Measurements from ENCODE around the gene ACTMAP. TPM values are rescaled to one million over a fixed set of nuclear protein-coding genes. Genes with fewer than 3 reads are reported as not detected.

ACTMAP gene
- total and polyA plus RNA-seq, 4 donors = 0.93 to 7.7 (median 3.0) TPM

DNA sequence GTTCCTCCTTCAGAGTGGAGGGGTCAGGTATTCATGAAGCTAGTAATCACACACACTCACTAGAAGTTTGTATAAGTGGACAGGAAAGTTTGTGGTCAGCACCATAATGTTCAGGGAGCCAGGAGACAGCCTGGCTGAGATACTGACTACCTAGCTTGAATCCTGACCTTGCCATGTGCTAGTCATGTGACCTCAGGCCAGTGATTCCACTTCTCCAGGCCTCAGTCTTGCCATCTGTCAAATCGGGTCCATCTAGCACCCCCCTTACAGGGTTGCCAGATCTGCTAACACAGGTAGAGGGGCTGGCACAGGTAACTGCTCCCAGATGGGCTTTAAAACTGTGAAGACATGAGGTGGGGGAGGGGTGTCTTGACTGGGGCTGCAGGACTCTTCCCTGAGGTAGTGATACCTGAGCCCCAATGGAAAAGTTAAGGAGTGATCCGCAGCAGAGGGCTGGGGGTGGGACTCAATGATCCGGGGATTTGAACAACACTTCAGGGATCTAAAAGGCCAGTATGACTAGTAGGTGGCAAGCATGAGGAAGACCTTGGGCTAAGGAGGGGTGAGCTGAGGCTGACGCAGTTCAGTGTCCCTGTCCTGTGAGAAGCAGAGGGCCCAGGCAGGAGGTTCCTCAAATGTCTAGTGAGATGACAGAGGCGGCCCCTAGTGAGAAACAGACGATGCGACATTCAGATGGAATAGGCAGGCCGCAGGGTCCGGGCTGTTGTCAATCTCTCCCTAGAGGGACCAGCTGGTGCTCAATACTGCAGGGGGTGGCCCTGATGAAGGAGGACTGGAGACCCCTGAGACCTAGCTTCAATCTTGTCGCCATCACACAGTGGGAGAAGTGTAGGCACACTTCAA lies 8.5 kb downstream of the ACTMAP start:
- no peak for TF ChIP-seq FOXA2 (IDR thresholded peaks at IDR 0.05)
- TF ChIP-seq, protein P1, sequence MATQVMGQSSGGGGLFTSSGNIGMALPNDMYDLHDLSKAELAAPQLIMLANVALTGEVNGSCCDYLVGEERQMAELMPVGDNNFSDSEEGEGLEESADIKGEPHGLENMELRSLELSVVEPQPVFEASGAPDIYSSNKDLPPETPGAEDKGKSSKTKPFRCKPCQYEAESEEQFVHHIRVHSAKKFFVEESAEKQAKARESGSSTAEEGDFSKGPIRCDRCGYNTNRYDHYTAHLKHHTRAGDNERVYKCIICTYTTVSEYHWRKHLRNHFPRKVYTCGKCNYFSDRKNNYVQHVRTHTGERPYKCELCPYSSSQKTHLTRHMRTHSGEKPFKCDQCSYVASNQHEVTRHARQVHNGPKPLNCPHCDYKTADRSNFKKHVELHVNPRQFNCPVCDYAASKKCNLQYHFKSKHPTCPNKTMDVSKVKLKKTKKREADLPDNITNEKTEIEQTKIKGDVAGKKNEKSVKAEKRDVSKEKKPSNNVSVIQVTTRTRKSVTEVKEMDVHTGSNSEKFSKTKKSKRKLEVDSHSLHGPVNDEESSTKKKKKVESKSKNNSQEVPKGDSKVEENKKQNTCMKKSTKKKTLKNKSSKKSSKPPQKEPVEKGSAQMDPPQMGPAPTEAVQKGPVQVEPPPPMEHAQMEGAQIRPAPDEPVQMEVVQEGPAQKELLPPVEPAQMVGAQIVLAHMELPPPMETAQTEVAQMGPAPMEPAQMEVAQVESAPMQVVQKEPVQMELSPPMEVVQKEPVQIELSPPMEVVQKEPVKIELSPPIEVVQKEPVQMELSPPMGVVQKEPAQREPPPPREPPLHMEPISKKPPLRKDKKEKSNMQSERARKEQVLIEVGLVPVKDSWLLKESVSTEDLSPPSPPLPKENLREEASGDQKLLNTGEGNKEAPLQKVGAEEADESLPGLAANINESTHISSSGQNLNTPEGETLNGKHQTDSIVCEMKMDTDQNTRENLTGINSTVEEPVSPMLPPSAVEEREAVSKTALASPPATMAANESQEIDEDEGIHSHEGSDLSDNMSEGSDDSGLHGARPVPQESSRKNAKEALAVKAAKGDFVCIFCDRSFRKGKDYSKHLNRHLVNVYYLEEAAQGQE (IDR thresholded peaks at IDR 0.05) = no peak
- DNase-seq (ENCODE audit: low spot score) = no peak
- Histone ChIP-seq H3K9me3 (ENCODE audit: control insufficient read depth in 4 of 4, low read length in 3 of 4) (no peaks in the 10 kb centered on the region), H3K4me1 (ENCODE audit: control insufficient read depth in 4 of 4, insufficient read depth in 4 of 4, low read length in 3 of 4) (peaks cover 0 to 3% (median 1%) of the 10 kb centered on the region in 4 donors), H3K27me3 (ENCODE audit: control insufficient read depth in 4 of 4, insufficient read depth in 4 of 4, low read length in 3 of 4) (no peaks in the 10 kb centered on the region), H3K4me3 (ENCODE audit: low read depth in 1 of 3, low read length in 3 of 3) (no peak overlapping the region), H3K27ac (ENCODE audit: low read depth in 1 of 2, low read length in 2 of 2) (no peak overlapping the region), H3K9ac (ENCODE audit: low read depth in 1 of 2, low read length in 2 of 2) (no peak overlapping the region), H3K36me3 (ENCODE audit: control insufficient read depth in 4 of 4, insufficient read depth in 3 of 4, low read depth in 1 of 4, low read length in 3 of 4) (peaks cover 5 to 33% (median 12%) of the 10 kb centered on the region in 4 donors)
- 93% methylated on average over 10 of the region's 10 CpGs for WGBS

DNA sequence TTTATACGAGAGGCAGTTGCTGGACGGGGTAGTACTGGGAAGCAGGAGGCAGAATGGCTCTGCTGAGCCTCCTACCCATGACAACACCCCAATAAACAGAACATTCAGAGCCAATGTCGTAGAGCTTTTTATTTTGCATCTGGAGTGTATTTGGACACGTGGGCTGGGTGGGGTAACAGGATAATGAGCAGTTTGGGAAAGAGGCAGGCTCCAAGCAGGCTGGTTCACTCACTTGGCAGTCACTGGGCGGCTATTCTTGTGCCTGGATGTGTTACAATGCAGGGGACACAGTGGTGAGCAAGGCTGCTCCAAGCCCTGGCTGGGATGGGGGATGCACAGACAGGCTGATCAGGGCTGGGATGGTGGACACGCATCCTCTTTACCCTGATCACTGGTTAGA lies 9.5 kb downstream of the ACTMAP start:
- Histone ChIP-seq H3K27ac (ENCODE audit: low read depth in 1 of 2, low read length in 2 of 2) (no peak overlapping the region), H3K9me3 (ENCODE audit: control insufficient read depth in 4 of 4, low read length in 3 of 4) (no peaks in the 10 kb centered on the region), H3K36me3 (ENCODE audit: control insufficient read depth in 4 of 4, insufficient read depth in 3 of 4, low read depth in 1 of 4, low read length in 3 of 4) (peaks cover 7 to 39% (median 12%) of the 10 kb centered on the region in 4 donors), H3K4me1 (ENCODE audit: control insufficient read depth in 4 of 4, insufficient read depth in 4 of 4, low read length in 3 of 4) (peaks cover 0 to 3% (median 1%) of the 10 kb centered on the region in 4 donors), H3K4me3 (ENCODE audit: low read depth in 1 of 3, low read length in 3 of 3) (no peak overlapping the region), H3K9ac (ENCODE audit: low read depth in 1 of 2, low read length in 2 of 2) (no peak overlapping the region), H3K27me3 (ENCODE audit: control insufficient read depth in 4 of 4, insufficient read depth in 4 of 4, low read length in 3 of 4) (no peaks in the 10 kb centered on the region)
- TF ChIP-seq RAD21 (IDR thresholded peaks at IDR 0.05) = no peak
- TF ChIP-seq YY1 (IDR thresholded peaks at IDR 0.05) = no peak
- no peak for TF ChIP-seq SP1 (IDR thresholded peaks at IDR 0.05)
- WGBS = 92% methylated on average over 6 of the region's 6 CpGs
- no peak for DNase-seq (ENCODE audit: low spot score)

DNA sequence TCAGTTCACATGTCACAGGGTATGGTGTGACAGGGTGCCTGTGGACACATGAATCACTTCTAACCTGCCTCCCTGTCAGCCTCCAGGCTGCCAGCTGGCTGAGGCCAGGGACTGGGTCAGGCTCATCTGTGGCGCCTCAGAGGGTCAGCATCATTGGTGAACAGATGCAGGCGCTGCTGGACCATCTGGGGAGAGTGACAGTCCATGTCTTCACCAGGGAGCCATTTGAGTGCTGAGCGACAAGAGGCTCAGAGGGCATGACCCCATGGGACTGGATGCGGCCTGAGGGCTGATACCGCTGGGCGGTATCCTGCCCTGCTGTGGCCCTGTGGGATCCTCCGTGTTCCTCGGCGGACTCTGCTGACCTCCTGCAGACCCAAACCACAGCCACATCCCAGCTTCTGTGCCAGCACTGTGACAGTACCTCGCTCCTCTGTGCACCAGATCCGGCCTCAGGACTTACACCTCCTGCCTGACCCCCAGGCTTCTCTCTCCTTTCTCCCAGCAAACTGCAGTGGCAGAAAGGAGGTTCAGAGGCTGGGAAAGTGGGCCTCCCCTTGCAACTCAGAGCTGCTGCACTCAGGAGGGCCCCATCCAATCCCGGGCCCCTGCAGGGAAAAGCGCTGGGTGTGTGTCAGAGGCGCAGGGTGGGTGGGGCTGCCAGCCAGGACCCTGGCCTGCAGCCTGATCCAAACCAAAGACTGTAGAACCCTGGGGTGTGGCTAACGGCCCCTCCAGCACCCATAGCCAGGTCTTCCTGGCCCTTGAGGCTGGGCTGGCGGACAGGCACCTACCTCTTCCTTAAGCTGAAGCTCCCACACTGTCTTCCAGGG lies 10.2 kb downstream of the ACTMAP start:
- H3K36me3 ChIP-seq (ENCODE audit: control insufficient read depth in 4 of 4, insufficient read depth in 3 of 4, low read depth in 1 of 4, low read length in 3 of 4) = peaks cover 7 to 45% (median 17%) of the 10 kb centered on the region in 4 donors
- no peak overlapping the region for H3K27ac ChIP-seq (ENCODE audit: low read depth in 1 of 2, low read length in 2 of 2)
- DNase-seq (ENCODE audit: low spot score) = no peak
- H3K9ac ChIP-seq (ENCODE audit: low read depth in 1 of 2, low read length in 2 of 2) = no peak overlapping the region
- no peaks in the 10 kb centered on the region for H3K27me3 ChIP-seq (ENCODE audit: control insufficient read depth in 4 of 4, insufficient read depth in 4 of 4, low read length in 3 of 4)
- H3K4me1 ChIP-seq (ENCODE audit: control insufficient read depth in 4 of 4, insufficient read depth in 4 of 4, low read length in 3 of 4) = peaks cover 0 to 3% (median 1%) of the 10 kb centered on the region in 4 donors
- 84% methylated on average over 16 of the region's 16 CpGs for WGBS
- H3K4me3 ChIP-seq (ENCODE audit: low read depth in 1 of 3, low read length in 3 of 3) = no peak overlapping the region
- no peaks in the 10 kb centered on the region for H3K9me3 ChIP-seq (ENCODE audit: control insufficient read depth in 4 of 4, low read length in 3 of 4)
- TF ChIP-seq, protein P2, sequence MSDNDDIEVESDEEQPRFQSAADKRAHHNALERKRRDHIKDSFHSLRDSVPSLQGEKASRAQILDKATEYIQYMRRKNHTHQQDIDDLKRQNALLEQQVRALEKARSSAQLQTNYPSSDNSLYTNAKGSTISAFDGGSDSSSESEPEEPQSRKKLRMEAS (IDR thresholded peaks at IDR 0.05) = no peak
- no peak for TF ChIP-seq SP1 (IDR thresholded peaks at IDR 0.05)
- no peak for TF ChIP-seq YY1 (IDR thresholded peaks at IDR 0.05)
- TF ChIP-seq RAD21 (IDR thresholded peaks at IDR 0.05) = no peak
- TF ChIP-seq HNF4G (IDR thresholded peaks at IDR 0.05) = no peak
- TF ChIP-seq, protein P3, sequence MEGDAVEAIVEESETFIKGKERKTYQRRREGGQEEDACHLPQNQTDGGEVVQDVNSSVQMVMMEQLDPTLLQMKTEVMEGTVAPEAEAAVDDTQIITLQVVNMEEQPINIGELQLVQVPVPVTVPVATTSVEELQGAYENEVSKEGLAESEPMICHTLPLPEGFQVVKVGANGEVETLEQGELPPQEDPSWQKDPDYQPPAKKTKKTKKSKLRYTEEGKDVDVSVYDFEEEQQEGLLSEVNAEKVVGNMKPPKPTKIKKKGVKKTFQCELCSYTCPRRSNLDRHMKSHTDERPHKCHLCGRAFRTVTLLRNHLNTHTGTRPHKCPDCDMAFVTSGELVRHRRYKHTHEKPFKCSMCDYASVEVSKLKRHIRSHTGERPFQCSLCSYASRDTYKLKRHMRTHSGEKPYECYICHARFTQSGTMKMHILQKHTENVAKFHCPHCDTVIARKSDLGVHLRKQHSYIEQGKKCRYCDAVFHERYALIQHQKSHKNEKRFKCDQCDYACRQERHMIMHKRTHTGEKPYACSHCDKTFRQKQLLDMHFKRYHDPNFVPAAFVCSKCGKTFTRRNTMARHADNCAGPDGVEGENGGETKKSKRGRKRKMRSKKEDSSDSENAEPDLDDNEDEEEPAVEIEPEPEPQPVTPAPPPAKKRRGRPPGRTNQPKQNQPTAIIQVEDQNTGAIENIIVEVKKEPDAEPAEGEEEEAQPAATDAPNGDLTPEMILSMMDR (IDR thresholded peaks at IDR 0.05; ENCODE audit: low read depth, low read length, missing input control) = no peak
- no peak for TF ChIP-seq FOXA2 (IDR thresholded peaks at IDR 0.05)
- TF ChIP-seq, protein P4, sequence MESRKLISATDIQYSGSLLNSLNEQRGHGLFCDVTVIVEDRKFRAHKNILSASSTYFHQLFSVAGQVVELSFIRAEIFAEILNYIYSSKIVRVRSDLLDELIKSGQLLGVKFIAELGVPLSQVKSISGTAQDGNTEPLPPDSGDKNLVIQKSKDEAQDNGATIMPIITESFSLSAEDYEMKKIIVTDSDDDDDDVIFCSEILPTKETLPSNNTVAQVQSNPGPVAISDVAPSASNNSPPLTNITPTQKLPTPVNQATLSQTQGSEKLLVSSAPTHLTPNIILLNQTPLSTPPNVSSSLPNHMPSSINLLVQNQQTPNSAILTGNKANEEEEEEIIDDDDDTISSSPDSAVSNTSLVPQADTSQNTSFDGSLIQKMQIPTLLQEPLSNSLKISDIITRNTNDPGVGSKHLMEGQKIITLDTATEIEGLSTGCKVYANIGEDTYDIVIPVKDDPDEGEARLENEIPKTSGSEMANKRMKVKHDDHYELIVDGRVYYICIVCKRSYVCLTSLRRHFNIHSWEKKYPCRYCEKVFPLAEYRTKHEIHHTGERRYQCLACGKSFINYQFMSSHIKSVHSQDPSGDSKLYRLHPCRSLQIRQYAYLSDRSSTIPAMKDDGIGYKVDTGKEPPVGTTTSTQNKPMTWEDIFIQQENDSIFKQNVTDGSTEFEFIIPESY (IDR thresholded peaks at IDR 0.05) = no peak
- TF ChIP-seq, protein P5, sequence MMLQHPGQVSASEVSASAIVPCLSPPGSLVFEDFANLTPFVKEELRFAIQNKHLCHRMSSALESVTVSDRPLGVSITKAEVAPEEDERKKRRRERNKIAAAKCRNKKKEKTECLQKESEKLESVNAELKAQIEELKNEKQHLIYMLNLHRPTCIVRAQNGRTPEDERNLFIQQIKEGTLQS (IDR thresholded peaks at IDR 0.05) = no peak
- TF ChIP-seq TAF1 (conservative IDR thresholded peaks at IDR 0.05) = no peak
- no peak for TF ChIP-seq GABPA (IDR thresholded peaks at IDR 0.05 in 1 of 2, conservative IDR thresholded peaks at IDR 0.05 in 1 of 2)
- TF ChIP-seq RXRA (IDR thresholded peaks at IDR 0.05) = no peak
- TF ChIP-seq FOXA1 (IDR thresholded peaks at IDR 0.05) = no peak
- no peak for TF ChIP-seq NR2F2 (IDR thresholded peaks at IDR 0.05)
- TF ChIP-seq EGR1 (IDR thresholded peaks at IDR 0.05; ENCODE audit: low read depth in 2 of 2) = no peak

Measured in liver (tissue), 9 donors.